ENCODE data around the gene SFMBT2. TPM values are rescaled to one million over a fixed set of nuclear protein-coding genes. Genes with fewer than 3 reads are reported as not detected.

The SFMBT2 gene
- total and polyA plus RNA-seq, 10 of the 15 experiments (the other 5 are each of a cell fraction or from before 2014, with no cell fraction given) = 2.8 to 29.6 (median 15.1) TPM

DNA sequence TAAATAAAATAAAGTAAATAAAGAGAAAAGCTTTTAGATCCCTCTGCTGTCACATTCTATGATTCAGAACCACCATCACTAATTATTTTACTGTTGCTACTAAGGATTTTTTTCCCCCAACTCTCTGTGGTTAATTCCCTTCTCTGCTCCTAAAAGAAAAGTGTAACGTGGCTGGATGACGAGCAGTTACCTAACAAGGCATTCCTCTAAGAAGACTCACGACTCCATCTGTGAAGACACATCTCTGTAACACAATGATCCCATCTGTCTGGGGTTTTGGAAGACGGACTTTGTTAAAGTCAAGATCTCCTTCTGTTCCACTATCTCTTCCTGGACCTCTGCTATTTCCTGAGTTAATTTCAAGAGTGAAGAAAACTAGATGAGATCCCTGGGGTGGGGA is 179.9 kb downstream of the SFMBT2 start (continued):
- TF ChIP-seq, protein P1, sequence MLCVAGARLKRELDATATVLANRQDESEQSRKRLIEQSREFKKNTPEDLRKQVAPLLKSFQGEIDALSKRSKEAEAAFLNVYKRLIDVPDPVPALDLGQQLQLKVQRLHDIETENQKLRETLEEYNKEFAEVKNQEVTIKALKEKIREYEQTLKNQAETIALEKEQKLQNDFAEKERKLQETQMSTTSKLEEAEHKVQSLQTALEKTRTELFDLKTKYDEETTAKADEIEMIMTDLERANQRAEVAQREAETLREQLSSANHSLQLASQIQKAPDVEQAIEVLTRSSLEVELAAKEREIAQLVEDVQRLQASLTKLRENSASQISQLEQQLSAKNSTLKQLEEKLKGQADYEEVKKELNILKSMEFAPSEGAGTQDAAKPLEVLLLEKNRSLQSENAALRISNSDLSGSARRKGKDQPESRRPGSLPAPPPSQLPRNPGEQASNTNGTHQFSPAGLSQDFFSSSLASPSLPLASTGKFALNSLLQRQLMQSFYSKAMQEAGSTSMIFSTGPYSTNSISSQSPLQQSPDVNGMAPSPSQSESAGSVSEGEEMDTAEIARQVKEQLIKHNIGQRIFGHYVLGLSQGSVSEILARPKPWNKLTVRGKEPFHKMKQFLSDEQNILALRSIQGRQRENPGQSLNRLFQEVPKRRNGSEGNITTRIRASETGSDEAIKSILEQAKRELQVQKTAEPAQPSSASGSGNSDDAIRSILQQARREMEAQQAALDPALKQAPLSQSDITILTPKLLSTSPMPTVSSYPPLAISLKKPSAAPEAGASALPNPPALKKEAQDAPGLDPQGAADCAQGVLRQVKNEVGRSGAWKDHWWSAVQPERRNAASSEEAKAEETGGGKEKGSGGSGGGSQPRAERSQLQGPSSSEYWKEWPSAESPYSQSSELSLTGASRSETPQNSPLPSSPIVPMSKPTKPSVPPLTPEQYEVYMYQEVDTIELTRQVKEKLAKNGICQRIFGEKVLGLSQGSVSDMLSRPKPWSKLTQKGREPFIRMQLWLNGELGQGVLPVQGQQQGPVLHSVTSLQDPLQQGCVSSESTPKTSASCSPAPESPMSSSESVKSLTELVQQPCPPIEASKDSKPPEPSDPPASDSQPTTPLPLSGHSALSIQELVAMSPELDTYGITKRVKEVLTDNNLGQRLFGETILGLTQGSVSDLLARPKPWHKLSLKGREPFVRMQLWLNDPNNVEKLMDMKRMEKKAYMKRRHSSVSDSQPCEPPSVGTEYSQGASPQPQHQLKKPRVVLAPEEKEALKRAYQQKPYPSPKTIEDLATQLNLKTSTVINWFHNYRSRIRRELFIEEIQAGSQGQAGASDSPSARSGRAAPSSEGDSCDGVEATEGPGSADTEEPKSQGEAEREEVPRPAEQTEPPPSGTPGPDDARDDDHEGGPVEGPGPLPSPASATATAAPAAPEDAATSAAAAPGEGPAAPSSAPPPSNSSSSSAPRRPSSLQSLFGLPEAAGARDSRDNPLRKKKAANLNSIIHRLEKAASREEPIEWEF (IDR thresholded peaks at IDR 0.05; ENCODE audit: insufficient replicate concordance, low read depth, low read length) = no peak
- no peak for TF ChIP-seq RAD51 (IDR thresholded peaks at IDR 0.05)
- no peak for TF ChIP-seq POLR2A (IDR thresholded peaks at IDR 0.05; ENCODE audit: low read depth, low read length)

DNA sequence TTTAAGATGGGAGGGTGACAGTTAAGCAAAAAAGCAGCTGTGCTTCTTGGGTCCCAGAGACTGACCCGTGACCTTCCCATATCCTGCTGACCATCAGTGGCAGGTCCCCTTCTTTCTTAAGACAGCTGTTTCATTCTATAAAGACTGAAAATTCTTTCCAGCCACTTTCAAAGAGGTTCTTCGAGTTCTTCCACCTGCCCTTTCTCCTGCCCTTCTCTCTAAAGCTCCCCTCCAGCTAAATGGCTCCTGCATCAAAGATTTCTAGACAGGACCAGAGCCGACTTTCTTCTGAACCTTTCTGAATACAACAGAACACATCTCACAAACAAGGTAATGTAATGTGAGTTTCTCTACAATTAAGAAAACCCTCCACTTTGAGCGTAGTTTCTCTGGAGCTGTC is 180.8 kb downstream of the SFMBT2 start:
- BruUV-seq (replicated peaks) = no TSS peak
- DNase-seq (ENCODE audit: low read depth, low spot score) (no peak), FAIRE-seq (no peak), ATAC-seq (no peak)
- no peaks in the 10 kb centered on the region; the same call in 2 of the 3 replicates for H3K9me3 ChIP-seq (replicated peaks; ENCODE audit: control insufficient read depth, insufficient read depth, low read length)
- H4K20me1 ChIP-seq (ENCODE audit: control insufficient read depth, insufficient read depth) = no peaks in the 10 kb centered on the region
- intact Hi-C loops (cut with micrococcal nuclease; ENCODE audit: unreplicated experiment) = no loop called here
- no peak overlapping the region for H3K4me3 ChIP-seq
- H3K4me1 ChIP-seq (ENCODE audit: control insufficient read depth, insufficient read depth, low read length) = no peaks in the 10 kb centered on the region
- RAD21 ChIA-PET (ENCODE audit: unreplicated experiment) = no interaction called here
- H3K4me2 ChIP-seq (ENCODE audit: control insufficient read depth, insufficient read depth) = no peak overlapping the region
- POLR2A ChIA-PET = no interaction called here
- WGBS (ENCODE audit: insufficient coverage, insufficient replicate concordance, low lambda C conversion rate, missing lambda C conversion rate) = 100% methylated on average over 4 of the region's 4 CpGs
- no peaks in the 10 kb centered on the region for H3K27me3 ChIP-seq (replicated peaks in 1 of 2; ENCODE audit: control insufficient read depth in 2 of 2, insufficient read depth in 2 of 2, low read length in 1 of 2)
- CTCF ChIA-PET = no interaction called here
- H3K79me2 ChIP-seq (ENCODE audit: control insufficient read depth, insufficient read depth, low read length) = no peaks in the 10 kb centered on the region
- in situ Hi-C loops (cut with MboI) = no loop called here
- peaks cover 17 to 25% of the 10 kb centered on the region in 2 experiments; a peak in 3 of 4 replicates for H3K36me3 ChIP-seq (ENCODE audit: control insufficient read depth in 2 of 2, insufficient read depth in 2 of 2, low read length in 1 of 2)
- no peak overlapping the region for H3K9ac ChIP-seq (ENCODE audit: control insufficient read depth, insufficient read depth, low read length)
- no peak overlapping the region for H3K27ac ChIP-seq (ENCODE audit: control insufficient read depth, insufficient read depth)
- SMC1A ChIA-PET (ENCODE audit: uncharacterized antibody, unreplicated experiment) = no interaction called here
- TF ChIP-seq FOXM1 (IDR thresholded peaks at IDR 0.05; ENCODE audit: low read depth, low read length) (no peak), SREBF1 (IDR thresholded peaks at IDR 0.05; ENCODE audit: low read length) (no peak), JUND (IDR thresholded peaks at IDR 0.05; ENCODE audit: low read depth, low read length) (no peak), EZH2 (IDR thresholded peaks at IDR 0.05; ENCODE audit: borderline replicate concordance, control insufficient read depth, low read depth, low read length) (no peak), EED (IDR thresholded peaks at IDR 0.05; ENCODE audit: low read depth) (no peak)
- TF ChIP-seq, protein P2, sequence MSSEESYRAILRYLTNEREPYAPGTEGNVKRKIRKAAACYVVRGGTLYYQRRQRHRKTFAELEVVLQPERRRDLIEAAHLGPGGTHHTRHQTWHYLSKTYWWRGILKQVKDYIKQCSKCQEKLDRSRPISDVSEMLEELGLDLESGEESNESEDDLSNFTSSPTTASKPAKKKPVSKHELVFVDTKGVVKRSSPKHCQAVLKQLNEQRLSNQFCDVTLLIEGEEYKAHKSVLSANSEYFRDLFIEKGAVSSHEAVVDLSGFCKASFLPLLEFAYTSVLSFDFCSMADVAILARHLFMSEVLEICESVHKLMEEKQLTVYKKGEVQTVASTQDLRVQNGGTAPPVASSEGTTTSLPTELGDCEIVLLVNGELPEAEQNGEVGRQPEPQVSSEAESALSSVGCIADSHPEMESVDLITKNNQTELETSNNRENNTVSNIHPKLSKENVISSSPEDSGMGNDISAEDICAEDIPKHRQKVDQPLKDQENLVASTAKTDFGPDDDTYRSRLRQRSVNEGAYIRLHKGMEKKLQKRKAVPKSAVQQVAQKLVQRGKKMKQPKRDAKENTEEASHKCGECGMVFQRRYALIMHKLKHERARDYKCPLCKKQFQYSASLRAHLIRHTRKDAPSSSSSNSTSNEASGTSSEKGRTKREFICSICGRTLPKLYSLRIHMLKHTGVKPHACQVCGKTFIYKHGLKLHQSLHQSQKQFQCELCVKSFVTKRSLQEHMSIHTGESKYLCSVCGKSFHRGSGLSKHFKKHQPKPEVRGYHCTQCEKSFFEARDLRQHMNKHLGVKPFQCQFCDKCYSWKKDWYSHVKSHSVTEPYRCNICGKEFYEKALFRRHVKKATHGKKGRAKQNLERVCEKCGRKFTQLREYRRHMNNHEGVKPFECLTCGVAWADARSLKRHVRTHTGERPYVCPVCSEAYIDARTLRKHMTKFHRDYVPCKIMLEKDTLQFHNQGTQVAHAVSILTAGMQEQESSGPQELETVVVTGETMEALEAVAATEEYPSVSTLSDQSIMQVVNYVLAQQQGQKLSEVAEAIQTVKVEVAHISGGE (CRISPR knock-in tag; IDR thresholded peaks at IDR 0.05) = no peak
- TF ChIP-seq, protein P3, sequence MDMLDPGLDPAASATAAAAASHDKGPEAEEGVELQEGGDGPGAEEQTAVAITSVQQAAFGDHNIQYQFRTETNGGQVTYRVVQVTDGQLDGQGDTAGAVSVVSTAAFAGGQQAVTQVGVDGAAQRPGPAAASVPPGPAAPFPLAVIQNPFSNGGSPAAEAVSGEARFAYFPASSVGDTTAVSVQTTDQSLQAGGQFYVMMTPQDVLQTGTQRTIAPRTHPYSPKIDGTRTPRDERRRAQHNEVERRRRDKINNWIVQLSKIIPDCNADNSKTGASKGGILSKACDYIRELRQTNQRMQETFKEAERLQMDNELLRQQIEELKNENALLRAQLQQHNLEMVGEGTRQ (IDR thresholded peaks at IDR 0.05; ENCODE audit: borderline replicate concordance, low read depth, low read length) = no peak
- no peak overlapping the region for H2AFZ ChIP-seq (ENCODE audit: control insufficient read depth, low read depth, low read length)
